Activated CD4-positive, alpha-beta T cell treated with anti-CD3 and anti-CD28 coated beads for 36 hours (primary cell): Measurements from ENCODE around the gene EVI5L. TPM values are rescaled to one million over a fixed set of nuclear protein-coding genes. Genes with fewer than 3 reads are reported as not detected.

ENCODE experiments used
- ATAC-seq: fragments of 200-7000 bp; cut with Tn5 transposase; one replicate; pipeline ENCODE4 v1.10.0; 2021; ENCODE audit warnings: mild to moderate bottlenecking, moderate library complexity
- CTCF ChIA-PET: fragments of 350-600 bp; sonication (Branson Sonifier 250); formaldehyde crosslinking; loops from one replicate; lab custom pipeline; 2021; ENCODE audit warnings: antibody characterized with exemption; lab: Charles Lee
- POLR2A ChIA-PET: fragments of 350-600 bp; sonication (Branson Sonifier 250); formaldehyde crosslinking; loops from one replicate; lab custom pipeline; 2021; ENCODE audit warnings: antibody characterized with exemption, inconsistent platforms; lab: Charles Lee
- DNase-seq: peaks from one replicate; pipeline ENCODE4 v3.0.0-alpha.2; 2020
- H3K27ac Mint-ChIP-seq: one replicate; pipeline ENCODE4 v1.8.0; 2021; ENCODE audit warnings: mixed read lengths
- H3K27me3 Mint-ChIP-seq: one replicate; pipeline ENCODE4 v1.8.0; 2021; ENCODE audit warnings: mixed read lengths
- H3K36me3 Mint-ChIP-seq: one replicate; pipeline ENCODE4 v1.8.0; 2021; ENCODE audit warnings: low read depth, mixed read lengths
- H3K4me1 Mint-ChIP-seq: one replicate; pipeline ENCODE4 v1.8.0; 2021; ENCODE audit warnings: mixed read lengths
- H3K4me3 Mint-ChIP-seq: one replicate; pipeline ENCODE4 v1.8.0; 2021; ENCODE audit warnings: mild to moderate bottlenecking, moderate library complexity, mixed read lengths
- H3K9me3 Mint-ChIP-seq: one replicate; pipeline ENCODE4 v1.8.0; 2021; ENCODE audit warnings: low read depth, mixed read lengths
- intact Hi-C, 2 experiments: fragments of 100-400 bp; cut with DNase I in 1 of 2; cut with micrococcal nuclease in 1 of 2; formaldehyde crosslinking; loops; one replicate each; pipeline versions ENCODE4 v1.14.2 to v1.15.1; 2022 to 2024; cut with DNase I, micrococcal nuclease
- total RNA-seq, 2 experiments: library from RNA; stranded (reverse); gene quantifications; one replicate each; pipeline ENCODE4 v1.2.3, GENCODE V29; 2021

The EVI5L gene
- 1 to 10 TPM; 4.8 to 5.9 TPM for total RNA-seq

DNA sequence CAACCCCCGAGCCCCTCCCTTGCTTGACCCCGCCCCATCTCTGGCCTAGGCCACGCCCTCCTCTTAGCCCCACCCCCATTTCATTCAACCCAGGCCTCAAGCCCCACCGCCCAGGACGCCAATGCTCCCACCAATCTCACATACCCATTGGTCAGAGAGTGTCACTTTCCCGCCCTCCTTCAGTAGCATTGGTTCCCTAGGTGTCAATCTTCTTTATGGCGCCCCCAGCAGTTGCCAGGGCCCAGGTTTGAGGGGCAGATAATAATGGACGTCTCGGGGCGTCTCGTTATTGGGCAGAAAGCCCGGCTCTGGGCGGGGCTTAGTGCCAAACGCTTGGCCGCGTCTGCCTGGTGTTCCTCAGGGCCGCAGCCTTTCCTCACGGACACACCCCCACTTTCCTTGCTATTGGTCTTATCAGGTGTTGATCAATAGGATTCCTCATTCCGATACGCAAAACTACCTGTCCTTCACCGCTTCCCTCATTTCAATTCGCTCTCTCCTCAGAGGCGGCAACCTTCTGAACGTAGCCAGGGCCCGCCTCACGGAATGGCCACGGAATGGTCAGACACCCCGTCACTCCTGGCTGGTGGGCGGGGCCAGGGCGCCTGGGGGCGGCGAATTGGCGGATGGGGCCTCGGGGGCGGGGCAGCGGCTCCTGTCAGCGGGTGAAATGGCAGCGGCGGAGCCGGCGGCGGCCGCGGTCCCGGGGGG, at the start of gene EVI5L:
Gene EVI5L (plus strand): TSS at position 658 of the 711 bp plus-strand sequence. CDS start 16,325 bp downstream, outside the sequence.
- no peaks in the 10 kb centered on the region for H3K9me3 Mint-ChIP-seq
- H3K27ac Mint-ChIP-seq = peak within 1 kb of the TSS; percentile 94
- POLR2A ChIA-PET = no interaction called here
- DNase-seq (peak; percentile 100), ATAC-seq (peak; percentile 91)
- H3K36me3 Mint-ChIP-seq = no peaks in the 10 kb centered on the region
- peaks cover 2% of the 10 kb centered on the region for H3K27me3 Mint-ChIP-seq
- H3K4me1 Mint-ChIP-seq = peaks cover 14% of the 10 kb centered on the region
- CTCF ChIA-PET = interaction anchor here (1.0 kb wide), 1 partner anchor 20 kb away, joined by 3 read pairs; no protein-coding TSS in a partner anchor
- H3K4me3 Mint-ChIP-seq = peak within 1 kb of the TSS; percentile 83
- intact Hi-C loops = loop anchor here (1.0 to 5.0 kb wide), 17 partner anchors 22 to 763 kb away; partner anchors contain the start of genes SNAPC2 (in 2 of the 2), MAP2K7 (in 1 of the 2), PET100 (in 1 of the 2) and RAB11B (in 1 of the 2)

DNA sequence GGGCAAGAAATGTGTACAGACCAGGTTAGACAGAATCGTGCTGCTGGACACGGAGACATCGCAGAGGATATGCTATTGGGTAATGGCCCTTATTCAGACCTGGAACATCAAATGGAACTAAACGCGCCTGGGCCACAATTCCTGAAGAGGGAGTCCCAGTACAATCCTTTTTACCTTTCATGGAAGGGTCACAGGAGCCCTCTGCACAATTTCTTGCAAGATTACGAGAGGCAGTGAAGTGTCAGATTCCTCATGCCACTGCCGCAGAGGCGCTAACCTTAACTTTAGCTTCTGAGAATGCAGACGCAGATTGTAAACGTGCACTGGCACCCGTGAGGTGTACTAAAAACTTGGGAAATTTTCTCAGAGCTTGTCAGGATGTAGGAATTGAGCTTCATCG, 48.9 kb upstream of the EVI5L start:
- no peak overlapping the region for H3K27ac Mint-ChIP-seq
- intact Hi-C loops = no loop called here
- H3K4me1 Mint-ChIP-seq = peaks cover 3% of the 10 kb centered on the region
- H3K27me3 Mint-ChIP-seq = peaks cover 43% of the 10 kb centered on the region
- DNase-seq (no peak), ATAC-seq (no peak)
- H3K9me3 Mint-ChIP-seq = no peaks in the 10 kb centered on the region
- H3K36me3 Mint-ChIP-seq = no peaks in the 10 kb centered on the region
- ChIA-PET CTCF (interaction anchor here (1.3 kb wide), 1 partner anchor 19 kb away, joined by 3 read pairs; no protein-coding TSS in a partner anchor), POLR2A (no interaction called here)
- no peak overlapping the region for H3K4me3 Mint-ChIP-seq

- CTCF ChIA-PET = no interaction called here
- ATAC-seq (no peak), DNase-seq (no peak)
- POLR2A ChIA-PET = no interaction called here
- Mint-ChIP-seq H3K27ac (no peak overlapping the region), H3K27me3 (peaks cover 46% of the 10 kb centered on the region), H3K36me3 (no peaks in the 10 kb centered on the region), H3K9me3 (no peaks in the 10 kb centered on the region), H3K4me3 (no peak overlapping the region), H3K4me1 (peaks cover 5% of the 10 kb centered on the region)
- intact Hi-C loops = no loop called here
These were observed 46.0 kb upstream of the EVI5L start for GRCh38 chr19:7783991-7784423.

DNA sequence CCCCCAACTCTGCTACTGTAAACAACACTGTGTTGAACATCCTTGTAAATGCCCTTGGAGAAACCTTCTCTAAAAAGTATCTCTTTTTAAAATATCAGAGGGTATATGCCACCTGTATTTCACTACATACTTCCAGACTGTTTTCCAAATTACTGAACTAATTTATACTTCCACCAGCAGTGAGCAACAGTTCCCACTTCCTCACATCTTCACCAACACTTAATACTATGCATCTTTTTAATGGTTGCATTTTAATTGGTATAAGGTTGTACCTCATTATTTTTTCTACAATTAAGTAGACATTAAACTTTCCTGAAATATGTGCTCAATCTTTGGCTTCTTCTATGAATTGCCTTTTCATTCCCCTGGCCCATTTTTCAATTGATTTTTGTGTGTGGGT, 45.2 kb upstream of the EVI5L start:
- DNase-seq (no peak), ATAC-seq (no peak)
- peaks cover 12% of the 10 kb centered on the region for H3K4me1 Mint-ChIP-seq
- H3K27me3 Mint-ChIP-seq = peaks cover 54% of the 10 kb centered on the region
- H3K4me3 Mint-ChIP-seq = no peak overlapping the region
- H3K36me3 Mint-ChIP-seq = no peaks in the 10 kb centered on the region
- CTCF ChIA-PET = no interaction called here
- POLR2A ChIA-PET = no interaction called here
- intact Hi-C loops = no loop called here
- no peaks in the 10 kb centered on the region for H3K9me3 Mint-ChIP-seq
- no peak overlapping the region for H3K27ac Mint-ChIP-seq

DNA sequence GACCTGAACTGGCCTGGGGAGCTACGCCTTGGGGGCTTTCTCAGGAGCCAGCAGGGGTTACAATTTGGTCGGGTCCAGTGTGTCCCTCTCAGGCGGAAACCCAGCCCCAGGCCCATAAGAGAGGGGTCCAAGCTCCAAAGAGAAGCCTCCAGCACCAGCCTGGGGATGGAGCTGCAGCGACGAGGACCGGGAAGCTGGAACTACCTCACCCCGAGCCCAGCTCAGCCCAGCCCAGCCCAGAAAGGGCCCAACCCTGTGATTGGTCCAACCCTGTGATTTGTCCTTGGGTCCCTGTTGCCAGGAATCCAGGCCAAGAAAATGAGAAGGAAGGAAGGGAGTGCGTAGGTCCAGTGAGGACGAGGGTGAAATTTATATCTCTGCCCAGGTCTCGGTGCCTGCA, 42.9 kb upstream of the EVI5L start:
- no peaks in the 10 kb centered on the region for H3K36me3 Mint-ChIP-seq
- ChIA-PET CTCF (interaction anchor here (1.2 kb wide), 1 partner anchor 13 kb away, joined by 3 read pairs; no protein-coding TSS in a partner anchor), POLR2A (no interaction called here)
- peaks cover 51% of the 10 kb centered on the region for H3K27me3 Mint-ChIP-seq
- no peak overlapping the region for H3K27ac Mint-ChIP-seq
- H3K4me3 Mint-ChIP-seq = no peak overlapping the region
- intact Hi-C loops = no loop called here
- ATAC-seq (no peak), DNase-seq (no peak)
- peaks cover 12% of the 10 kb centered on the region for H3K4me1 Mint-ChIP-seq
- no peaks in the 10 kb centered on the region for H3K9me3 Mint-ChIP-seq

- no peaks in the 10 kb centered on the region for H3K9me3 Mint-ChIP-seq
- ChIA-PET POLR2A (no interaction called here), CTCF (interaction anchor here (1.2 kb wide), 1 partner anchor 13 kb away, joined by 3 read pairs; no protein-coding TSS in a partner anchor)
- no peak overlapping the region for H3K4me3 Mint-ChIP-seq
- H3K27ac Mint-ChIP-seq = no peak overlapping the region
- DNase-seq = no peak
- peaks cover 52% of the 10 kb centered on the region for H3K27me3 Mint-ChIP-seq
- peaks cover 12% of the 10 kb centered on the region for H3K4me1 Mint-ChIP-seq
- intact Hi-C loops = no loop called here
- H3K36me3 Mint-ChIP-seq = no peaks in the 10 kb centered on the region
- ATAC-seq = no peak
These were observed 42.3 kb upstream of the EVI5L start for GRCh38 chr19:7787602-7788177.

GRCh38 chr19:7788178-7788932, 41.7 kb upstream of the EVI5L start:
- Mint-ChIP-seq H3K27me3 (peaks cover 46% of the 10 kb centered on the region), H3K4me1 (peaks cover 12% of the 10 kb centered on the region), H3K27ac (no peak overlapping the region), H3K4me3 (no peak overlapping the region), H3K36me3 (no peaks in the 10 kb centered on the region), H3K9me3 (no peaks in the 10 kb centered on the region)
- DNase-seq (no peak), ATAC-seq (no peak)
- intact Hi-C loops = no loop called here
- POLR2A ChIA-PET = no interaction called here
- CTCF ChIA-PET = no interaction called here

GRCh38 chr19:7788933-7789323, 41.1 kb upstream of the EVI5L start:
- POLR2A ChIA-PET = no interaction called here
- no peak overlapping the region for H3K4me3 Mint-ChIP-seq
- H3K27ac Mint-ChIP-seq = no peak overlapping the region
- peaks cover 11% of the 10 kb centered on the region for H3K4me1 Mint-ChIP-seq
- intact Hi-C loops = no loop called here
- no peaks in the 10 kb centered on the region for H3K9me3 Mint-ChIP-seq
- peaks cover 41% of the 10 kb centered on the region for H3K27me3 Mint-ChIP-seq
- H3K36me3 Mint-ChIP-seq = no peaks in the 10 kb centered on the region
- CTCF ChIA-PET = no interaction called here
- ATAC-seq (no peak), DNase-seq (no peak)

GRCh38 chr19:7789447-7789846, 40.6 kb upstream of the EVI5L start:
- H3K9me3 Mint-ChIP-seq = no peaks in the 10 kb centered on the region
- ATAC-seq = peak; percentile 36
- H3K4me1 Mint-ChIP-seq = peaks cover 9% of the 10 kb centered on the region
- ChIA-PET CTCF (no interaction called here), POLR2A (no interaction called here)
- no peak overlapping the region for H3K27ac Mint-ChIP-seq
- intact Hi-C loops = no loop called here
- H3K27me3 Mint-ChIP-seq = peaks cover 37% of the 10 kb centered on the region
- H3K36me3 Mint-ChIP-seq = no peaks in the 10 kb centered on the region
- H3K4me3 Mint-ChIP-seq = no peak overlapping the region
- DNase-seq = peak; percentile 48

DNA sequence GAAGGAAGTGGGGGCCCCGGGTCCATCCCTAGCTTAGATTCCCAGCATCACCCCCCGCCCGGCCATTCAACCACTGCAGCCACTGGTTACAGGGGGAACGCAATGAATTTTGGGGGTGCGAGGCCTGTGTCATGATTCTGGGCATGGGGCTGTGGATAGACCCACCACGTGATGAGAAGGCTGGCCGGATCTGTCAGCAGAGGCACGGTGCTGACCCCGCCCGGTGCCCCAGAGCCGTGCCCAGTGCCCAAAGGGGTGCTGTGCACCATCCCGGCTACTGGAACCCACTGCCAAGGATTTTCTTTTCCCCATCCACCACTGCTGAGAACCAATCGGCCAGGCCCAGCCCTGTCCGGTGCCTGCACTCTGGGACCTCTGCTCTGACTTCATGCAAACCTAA, 39.6 kb upstream of the EVI5L start:
- H3K4me1 Mint-ChIP-seq = peaks cover 9% of the 10 kb centered on the region
- H3K9me3 Mint-ChIP-seq = no peaks in the 10 kb centered on the region
- ATAC-seq = no peak
- peaks cover 30% of the 10 kb centered on the region for H3K27me3 Mint-ChIP-seq
- intact Hi-C loops = no loop called here
- no peak overlapping the region for H3K4me3 Mint-ChIP-seq
- POLR2A ChIA-PET = no interaction called here
- H3K36me3 Mint-ChIP-seq = no peaks in the 10 kb centered on the region
- no peak overlapping the region for H3K27ac Mint-ChIP-seq
- no peak for DNase-seq
- CTCF ChIA-PET = no interaction called here

GRCh38 chr19:7792281-7792680, 37.7 kb upstream of the EVI5L start:
- no peak for DNase-seq
- Mint-ChIP-seq H3K4me3 (no peak overlapping the region), H3K4me1 (peaks cover 9% of the 10 kb centered on the region), H3K9me3 (no peaks in the 10 kb centered on the region), H3K36me3 (no peaks in the 10 kb centered on the region), H3K27ac (no peak overlapping the region), H3K27me3 (peaks cover 26% of the 10 kb centered on the region)
- POLR2A ChIA-PET = no interaction called here
- CTCF ChIA-PET = no interaction called here
- ATAC-seq = no peak
- intact Hi-C loops = no loop called here
